GM21360 (cell line): ENCODE measurements around the gene GP5.

Experiments used
- ATAC-seq: cut with Tn5 transposase; IDR thresholded peaks from one replicate; pipeline ENCODE4 v1.9.1; 2021; ENCODE audit warnings: mild to moderate bottlenecking, moderate library complexity; ENCODE audit not compliant: unreplicated experiment

Gene GP5

GRCh38 chr3:194397757-194398312 lies 1.2 kb downstream of the GP5 start:
- no peak for ATAC-seq

GRCh38 chr3:194396859-194397756 lies 2.0 kb downstream of the GP5 start:
- ATAC-seq: no peak

- ATAC-seq: no peak
Measured at GRCh38 chr3:194396539-194396858, 2.6 kb downstream of the GP5 start.

GRCh38 chr3:194395778-194396538 lies 3.1 kb downstream of the GP5 start:
- no peak for ATAC-seq

- ATAC-seq: no peak
Measured at GRCh38 chr3:194395212-194395611, 3.9 kb downstream of the GP5 start.

- no peak for ATAC-seq
Measured at GRCh38 chr3:194392576-194392975, 6.5 kb downstream of the GP5 start.

- ATAC-seq: no peak
Measured at GRCh38 chr3:194390835-194391234, 8.2 kb downstream of the GP5 start.

GRCh38 chr3:194389269-194389668 lies 9.8 kb downstream of the GP5 start:
- ATAC-seq: no peak

GRCh38 chr3:194387926-194388418 lies 11.1 kb downstream of the GP5 start:
- ATAC-seq: no peak

- no peak for ATAC-seq
Measured at GRCh38 chr3:194387276-194387675, 11.8 kb downstream of the GP5 start.

- no peak for ATAC-seq
Measured at GRCh38 chr3:194386648-194387047, 12.4 kb downstream of the GP5 start.

GRCh38 chr3:194386066-194386465 lies 13.0 kb downstream of the GP5 start:
- no peak for ATAC-seq

- ATAC-seq: no peak
Measured at GRCh38 chr3:194384569-194385001, 14.5 kb downstream of the GP5 start.

GRCh38 chr3:194384156-194384555 lies 14.9 kb downstream of the GP5 start:
- ATAC-seq: no peak

- no peak for ATAC-seq
Measured at GRCh38 chr3:194383276-194383940, 15.7 kb downstream of the GP5 start.

- ATAC-seq: no peak
Measured at GRCh38 chr3:194382892-194383223, 16.2 kb downstream of the GP5 start.

- no peak for ATAC-seq
Measured at GRCh38 chr3:194382196-194382891, 16.7 kb downstream of the GP5 start.

GRCh38 chr3:194381460-194381875 lies 17.6 kb downstream of the GP5 start:
- no peak for ATAC-seq

- ATAC-seq: no peak
Measured at GRCh38 chr3:194380326-194380725, 18.7 kb downstream of the GP5 start.

GRCh38 chr3:194379651-194380050 lies 19.4 kb downstream of the GP5 start:
- no peak for ATAC-seq

- ATAC-seq: no peak
Measured at GRCh38 chr3:194379231-194379630, 19.8 kb downstream of the GP5 start.
